ENCODE measurements around the gene ZBTB7B. TPM values are rescaled to one million over a fixed set of nuclear protein-coding genes. Genes with fewer than 3 reads are reported as not detected.

Gene ZBTB7B
- total RNA-seq: 10 to 100 TPM; 23.5 to 74.0 (median 30.8) TPM

GRCh38 chr1:155002464-155003226 is at the start of gene ZBTB7B:
Gene ZBTB7B, plus strand, starts transcription at chr1:155002802. Its CDS starts 11,859 bp downstream, at chr1:155014661.
- TF ChIP-seq CTCF (IDR thresholded peaks at IDR 0.05; ENCODE audit: low read depth): no peak

- TF ChIP-seq CTCF (IDR thresholded peaks at IDR 0.05; ENCODE audit: low read depth): no peak
Observed at GRCh38 chr1:154953611-154954038, 49.0 kb upstream of the ZBTB7B start.

GRCh38 chr1:154954541-154954940 is 48.1 kb upstream of the ZBTB7B start:
- TF ChIP-seq CTCF (IDR thresholded peaks at IDR 0.05; ENCODE audit: low read depth): no peak

- TF ChIP-seq CTCF (IDR thresholded peaks at IDR 0.05; ENCODE audit: low read depth): no peak
Observed at GRCh38 chr1:154955039-154955717, 47.4 kb upstream of the ZBTB7B start.

GRCh38 chr1:154955718-154956543 is 46.7 kb upstream of the ZBTB7B start, which contains the start of gene PBXIP1:
Gene PBXIP1, minus strand, starts transcription at chr1:154956099. Its CDS starts 2,378 bp downstream, at chr1:154953721.
- TF ChIP-seq CTCF (IDR thresholded peaks at IDR 0.05; ENCODE audit: low read depth): no peak

GRCh38 chr1:154956544-154956941 is 46.1 kb upstream of the ZBTB7B start:
- no peak for TF ChIP-seq CTCF (IDR thresholded peaks at IDR 0.05; ENCODE audit: low read depth)
